Peyer's patch (tissue), 4 donors: ENCODE measurements around the gene PPEF2. TPM values are rescaled to one million over a fixed set of nuclear protein-coding genes. Genes with fewer than 3 reads are reported as not detected.

Source experiments
- DNase-seq, 3 donors: peaks; one replicate each; pipeline ENCODE4 v3.0.0-alpha.2; 2017 to 2019
- H3K27ac ChIP-seq, 4 donors: fragments of 200-600 bp; sonication (generic); one replicate each; pipeline ENCODE4 v1.5.1; 2016 to 2019
- H3K27me3 ChIP-seq, 2 donors: fragments of 200-600 bp; sonication (generic); one replicate each; pipeline ENCODE4 v1.5.1; 2019
- H3K36me3 ChIP-seq, 3 donors: fragments of 200-600 bp; sonication (generic); one replicate each; pipeline ENCODE4 v1.5.1; 2016 to 2019
- H3K4me1 ChIP-seq, 4 donors: fragments of 200-600 bp; sonication (generic); one replicate each; pipeline ENCODE4 v1.5.1; 2016 to 2019
- H3K4me3 ChIP-seq, 4 donors: fragments of 200-600 bp; sonication (generic); 1 replicate in 3 of 4; 2 replicates in 1 of 4; pipeline ENCODE4 v1.5.1; 2016 to 2019; ENCODE audit warnings: mild to moderate bottlenecking in 1 of 4
- H3K9me3 ChIP-seq, 4 donors: fragments of 200-600 bp; sonication (generic); one replicate each; pipeline ENCODE4 v1.5.1; 2016 to 2019; ENCODE audit warnings: mild to moderate bottlenecking in 1 of 4
- POLR2A ChIP-seq, 2 donors: fragments of 450-650 bp; IDR thresholded peaks; one replicate each; pipeline ENCODE4 v1.5.1; 2017; ENCODE audit warnings: antibody characterized with exemption in 2 of 2, mild to moderate bottlenecking in 2 of 2, moderate library complexity in 2 of 2
- total RNA-seq, 4 donors: library from RNA; depleted of rRNA; stranded (reverse); fragments of >200 nt; gene quantifications; one replicate each; pipeline ENCODE4 v1.1.0, GENCODE V29; 2016
- TF ChIP-seq, protein P1 (sequence below), 6 experiments: fragments of 450-650 bp in 4 of 6; fragments of 200-600 bp in 2 of 6; sonication (generic) in 1 of 6; IDR thresholded peaks; one replicate each; pipeline ENCODE4 v1.5.1; 2017 to 2019; ENCODE audit warnings: antibody characterized with exemption in 6 of 6, mild to moderate bottlenecking in 3 of 6, moderate library complexity in 1 of 6

The PPEF2 gene
- total RNA-seq, 4 donors from 2014 or later, result 0.54 TPM; not detected in 3

GRCh38 chr4:75831856-75832405 is 70.3 kb downstream of the PPEF2 start:
- Histone ChIP-seq H3K36me3 (no peaks in the 10 kb centered on the region), H3K27ac (no peak overlapping the region), H3K4me1 (no peaks in the 10 kb centered on the region), H3K27me3 (no peaks in the 10 kb centered on the region), H3K4me3 (no peak overlapping the region), H3K9me3 (no peaks in the 10 kb centered on the region)
- TF ChIP-seq, protein P1, sequence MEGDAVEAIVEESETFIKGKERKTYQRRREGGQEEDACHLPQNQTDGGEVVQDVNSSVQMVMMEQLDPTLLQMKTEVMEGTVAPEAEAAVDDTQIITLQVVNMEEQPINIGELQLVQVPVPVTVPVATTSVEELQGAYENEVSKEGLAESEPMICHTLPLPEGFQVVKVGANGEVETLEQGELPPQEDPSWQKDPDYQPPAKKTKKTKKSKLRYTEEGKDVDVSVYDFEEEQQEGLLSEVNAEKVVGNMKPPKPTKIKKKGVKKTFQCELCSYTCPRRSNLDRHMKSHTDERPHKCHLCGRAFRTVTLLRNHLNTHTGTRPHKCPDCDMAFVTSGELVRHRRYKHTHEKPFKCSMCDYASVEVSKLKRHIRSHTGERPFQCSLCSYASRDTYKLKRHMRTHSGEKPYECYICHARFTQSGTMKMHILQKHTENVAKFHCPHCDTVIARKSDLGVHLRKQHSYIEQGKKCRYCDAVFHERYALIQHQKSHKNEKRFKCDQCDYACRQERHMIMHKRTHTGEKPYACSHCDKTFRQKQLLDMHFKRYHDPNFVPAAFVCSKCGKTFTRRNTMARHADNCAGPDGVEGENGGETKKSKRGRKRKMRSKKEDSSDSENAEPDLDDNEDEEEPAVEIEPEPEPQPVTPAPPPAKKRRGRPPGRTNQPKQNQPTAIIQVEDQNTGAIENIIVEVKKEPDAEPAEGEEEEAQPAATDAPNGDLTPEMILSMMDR (IDR thresholded peaks at IDR 0.05), result no peak
- no peak for TF ChIP-seq POLR2A (IDR thresholded peaks at IDR 0.05)
- DNase-seq, result peak in 1 of 3 donors; percentile 50

DNA sequence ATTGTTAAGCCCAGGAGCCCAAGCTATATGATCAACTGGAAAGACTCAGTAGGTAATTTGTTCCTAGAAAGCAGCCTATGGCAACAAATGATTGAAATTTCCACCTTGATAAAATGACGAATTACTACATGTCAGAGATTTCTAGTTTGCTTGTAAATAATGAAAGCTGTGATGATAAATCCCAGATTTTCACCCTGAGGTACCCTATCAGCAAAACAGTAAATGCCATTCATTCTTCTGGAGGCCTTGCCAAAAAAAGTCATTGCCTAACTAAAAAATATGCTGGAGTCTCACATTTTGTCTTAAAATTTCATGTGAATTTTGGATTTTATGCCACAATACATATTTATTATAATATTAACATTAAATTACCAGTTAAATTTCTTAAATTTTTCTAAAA is 71.3 kb downstream of the PPEF2 start:
- no peak overlapping the region for H3K27ac ChIP-seq
- H3K36me3 ChIP-seq, result no peaks in the 10 kb centered on the region
- no peaks in the 10 kb centered on the region for H3K9me3 ChIP-seq
- H3K4me1 ChIP-seq, result no peaks in the 10 kb centered on the region
- DNase-seq, result no peak
- TF ChIP-seq POLR2A (IDR thresholded peaks at IDR 0.05), result no peak
- TF ChIP-seq, protein P1 (IDR thresholded peaks at IDR 0.05), result no peak
- H3K27me3 ChIP-seq, result no peaks in the 10 kb centered on the region
- no peak overlapping the region for H3K4me3 ChIP-seq

- Histone ChIP-seq H3K9me3 (no peaks in the 10 kb centered on the region), H3K4me1 (no peaks in the 10 kb centered on the region), H3K27ac (no peak overlapping the region), H3K27me3 (no peaks in the 10 kb centered on the region), H3K4me3 (no peak overlapping the region), H3K36me3 (no peaks in the 10 kb centered on the region)
- TF ChIP-seq POLR2A (IDR thresholded peaks at IDR 0.05), result no peak
- TF ChIP-seq, protein P1 (IDR thresholded peaks at IDR 0.05), result no peak
- no peak for DNase-seq
Observed at GRCh38 chr4:75823812-75824211, 78.4 kb downstream of the PPEF2 start.

- no peak for TF ChIP-seq POLR2A (IDR thresholded peaks at IDR 0.05)
- TF ChIP-seq, protein P1 (IDR thresholded peaks at IDR 0.05), result no peak
- H3K4me3 ChIP-seq, result no peak overlapping the region
- H3K9me3 ChIP-seq, result no peaks in the 10 kb centered on the region
- DNase-seq, result no peak
- no peaks in the 10 kb centered on the region for H3K36me3 ChIP-seq
- no peaks in the 10 kb centered on the region for H3K4me1 ChIP-seq
- no peaks in the 10 kb centered on the region for H3K27me3 ChIP-seq
- H3K27ac ChIP-seq, result no peak overlapping the region
Observed at GRCh38 chr4:75822416-75822815, 79.8 kb downstream of the PPEF2 start.

- DNase-seq, result no peak
- no peak overlapping the region for H3K27ac ChIP-seq
- H3K4me3 ChIP-seq, result no peak overlapping the region
- H3K36me3 ChIP-seq, result no peaks in the 10 kb centered on the region
- TF ChIP-seq, protein P1 (IDR thresholded peaks at IDR 0.05), result no peak
- TF ChIP-seq POLR2A (IDR thresholded peaks at IDR 0.05), result no peak
- no peaks in the 10 kb centered on the region for H3K27me3 ChIP-seq
- no peaks in the 10 kb centered on the region for H3K9me3 ChIP-seq
- no peaks in the 10 kb centered on the region for H3K4me1 ChIP-seq
Observed at GRCh38 chr4:75821966-75822365, 80.3 kb downstream of the PPEF2 start.

- no peak overlapping the region for H3K27ac ChIP-seq
- no peaks in the 10 kb centered on the region for H3K4me1 ChIP-seq
- no peaks in the 10 kb centered on the region for H3K27me3 ChIP-seq
- DNase-seq, result no peak
- no peaks in the 10 kb centered on the region for H3K9me3 ChIP-seq
- no peak overlapping the region for H3K4me3 ChIP-seq
- no peaks in the 10 kb centered on the region for H3K36me3 ChIP-seq
- TF ChIP-seq POLR2A (IDR thresholded peaks at IDR 0.05), result no peak
Observed at GRCh38 chr4:75821216-75821615, 81.0 kb downstream of the PPEF2 start.
